AG08396 (cell line): ENCODE results near the gene SIGLEC12.

Source experiments
- DNase-seq: peaks from one replicate; pipeline ENCODE4 v3.0.0; 2012; ENCODE audit warnings: low spot score, mixed read lengths

The SIGLEC12 gene

GRCh38 chr19:51501594-51502263 lies at the start of gene SIGLEC12:
TSS of gene SIGLEC12 (minus strand) at chr19:51501800. CDS start at chr19:51501733, 67 bp downstream.
- no peak for DNase-seq

- DNase-seq, result no peak
Observed at GRCh38 chr19:51550848-51551672, 49.5 kb upstream of the SIGLEC12 start.

- DNase-seq, result no peak
Observed at GRCh38 chr19:51549533-51550324, 48.1 kb upstream of the SIGLEC12 start.

- DNase-seq, result no peak
Observed at GRCh38 chr19:51548891-51549305, 47.3 kb upstream of the SIGLEC12 start.

- DNase-seq, result no peak
Observed at GRCh38 chr19:51548213-51548651, 46.6 kb upstream of the SIGLEC12 start.

GRCh38 chr19:51547397-51548212 lies 46.0 kb upstream of the SIGLEC12 start:
- DNase-seq, result no peak

- DNase-seq, result no peak
Observed at GRCh38 chr19:51546650-51547396, 45.2 kb upstream of the SIGLEC12 start.

GRCh38 chr19:51546107-51546649 lies 44.6 kb upstream of the SIGLEC12 start:
- DNase-seq, result no peak

GRCh38 chr19:51544038-51544437 lies 42.4 kb upstream of the SIGLEC12 start:
- DNase-seq, result no peak

- no peak for DNase-seq
Observed at GRCh38 chr19:51542699-51543098, 41.1 kb upstream of the SIGLEC12 start.

GRCh38 chr19:51541458-51542357 lies 40.1 kb upstream of the SIGLEC12 start:
- DNase-seq, result no peak

GRCh38 chr19:51539821-51540366 lies 38.3 kb upstream of the SIGLEC12 start:
- DNase-seq, result no peak

- no peak for DNase-seq
Observed at GRCh38 chr19:51535535-51535934, 33.9 kb upstream of the SIGLEC12 start.

- DNase-seq, result no peak
Observed at GRCh38 chr19:51531349-51532315, 30.0 kb upstream of the SIGLEC12 start, which contains the start of gene SIGLEC6. TSS of gene SIGLEC6 (minus strand) at chr19:51531670. CDS start at chr19:51531648, 22 bp downstream.

- no peak for DNase-seq
Observed at GRCh38 chr19:51530616-51531015, 29.0 kb upstream of the SIGLEC12 start.

- DNase-seq, result no peak
Observed at GRCh38 chr19:51529301-51529700, 27.7 kb upstream of the SIGLEC12 start.

- DNase-seq, result no peak
Observed at GRCh38 chr19:51525651-51526050, 24.1 kb upstream of the SIGLEC12 start.
